AG10803 (cell line): ENCODE results near the gene NDRG4.
"Not testable (repeated sequence)": the region's sequence is repeated elsewhere in the genome, so short reads cannot be mapped to it uniquely, and the experiment has no call there.

ENCODE experiments used
- DNase-seq: peaks from one replicate; pipeline ENCODE4 v3.0.0; 2010; ENCODE audit warnings: low read depth
- H3K4me3 ChIP-seq: 2 replicates; pipeline ENCODE4 v1.5.1; 2011; ENCODE audit warnings: mild to moderate bottlenecking, low read length, control low read depth
- TF ChIP-seq, protein P1 (sequence below): conservative IDR thresholded peaks from 2 replicates; pipeline ENCODE4 v1.5.1; 2011; ENCODE audit warnings: mild to moderate bottlenecking, low read length, control low read depth, inconsistent platforms

Gene NDRG4

DNA sequence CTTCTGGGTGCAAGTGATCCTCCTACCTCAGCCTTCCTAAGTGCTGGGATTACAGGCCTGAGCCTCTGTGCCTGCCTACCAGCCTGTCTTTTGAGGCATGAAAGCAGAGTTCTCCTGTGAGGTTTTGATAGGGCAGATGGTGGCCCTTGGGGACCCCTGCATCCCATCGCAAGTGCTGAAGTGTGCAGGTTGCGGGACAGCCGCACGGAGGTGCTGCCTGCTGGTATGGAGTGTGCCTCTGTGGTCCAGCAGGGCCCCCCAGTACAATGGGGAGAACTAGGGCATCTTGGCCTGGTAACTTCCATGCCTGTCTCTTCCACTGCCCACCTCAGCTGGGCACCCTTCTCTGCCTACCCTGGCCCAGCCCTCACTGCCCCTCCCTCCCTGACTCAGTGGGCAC, 9.9 kb upstream of the NDRG4 start:
- DNase-seq: no peak
- no peak overlapping the region for H3K4me3 ChIP-seq
- TF ChIP-seq, protein P1, sequence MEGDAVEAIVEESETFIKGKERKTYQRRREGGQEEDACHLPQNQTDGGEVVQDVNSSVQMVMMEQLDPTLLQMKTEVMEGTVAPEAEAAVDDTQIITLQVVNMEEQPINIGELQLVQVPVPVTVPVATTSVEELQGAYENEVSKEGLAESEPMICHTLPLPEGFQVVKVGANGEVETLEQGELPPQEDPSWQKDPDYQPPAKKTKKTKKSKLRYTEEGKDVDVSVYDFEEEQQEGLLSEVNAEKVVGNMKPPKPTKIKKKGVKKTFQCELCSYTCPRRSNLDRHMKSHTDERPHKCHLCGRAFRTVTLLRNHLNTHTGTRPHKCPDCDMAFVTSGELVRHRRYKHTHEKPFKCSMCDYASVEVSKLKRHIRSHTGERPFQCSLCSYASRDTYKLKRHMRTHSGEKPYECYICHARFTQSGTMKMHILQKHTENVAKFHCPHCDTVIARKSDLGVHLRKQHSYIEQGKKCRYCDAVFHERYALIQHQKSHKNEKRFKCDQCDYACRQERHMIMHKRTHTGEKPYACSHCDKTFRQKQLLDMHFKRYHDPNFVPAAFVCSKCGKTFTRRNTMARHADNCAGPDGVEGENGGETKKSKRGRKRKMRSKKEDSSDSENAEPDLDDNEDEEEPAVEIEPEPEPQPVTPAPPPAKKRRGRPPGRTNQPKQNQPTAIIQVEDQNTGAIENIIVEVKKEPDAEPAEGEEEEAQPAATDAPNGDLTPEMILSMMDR: no peak

DNA sequence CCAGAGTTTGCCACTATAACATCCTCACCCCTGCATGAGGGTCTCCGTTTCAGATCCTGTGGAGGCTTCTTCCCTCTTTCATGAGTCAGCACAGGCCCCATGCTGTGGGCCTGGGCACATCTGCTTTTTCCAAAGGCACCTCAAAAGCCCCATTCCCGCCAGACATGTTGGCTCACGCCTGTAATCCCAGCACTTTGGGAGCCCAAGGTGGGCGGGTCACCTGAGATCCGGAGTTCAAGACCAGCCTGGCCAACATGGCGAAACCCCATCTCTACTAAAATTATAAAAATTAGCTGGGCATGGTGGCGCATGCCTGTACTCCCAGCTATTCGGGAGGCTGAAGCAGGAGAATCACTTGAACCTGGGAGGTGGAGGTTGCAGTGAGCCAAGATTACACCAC, 9.4 kb upstream of the NDRG4 start:
- not testable (repeated sequence) for H3K4me3 ChIP-seq, DNase-seq

DNA sequence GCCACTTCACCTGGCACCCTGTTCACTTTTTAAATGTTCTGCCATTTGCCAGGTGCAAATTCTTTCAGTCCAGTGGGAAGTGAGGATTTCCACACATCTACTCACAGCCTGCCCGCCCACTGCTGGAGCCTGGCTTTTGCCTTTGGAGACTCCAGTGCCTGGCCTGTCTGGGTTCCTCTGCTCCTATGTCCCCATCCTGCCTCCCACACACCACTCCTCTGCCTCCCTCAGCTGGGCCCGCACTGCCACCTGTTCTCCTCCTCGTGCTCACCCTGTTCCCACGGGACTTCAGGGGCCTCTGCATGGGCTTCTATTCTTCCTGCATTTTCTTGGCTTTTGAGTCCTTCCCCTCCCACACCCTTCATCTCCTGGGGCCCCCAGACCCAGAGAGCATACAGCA, 7.9 kb upstream of the NDRG4 start:
- H3K4me3 ChIP-seq: no peak overlapping the region
- no peak for DNase-seq
- TF ChIP-seq, protein P1: no peak

DNA sequence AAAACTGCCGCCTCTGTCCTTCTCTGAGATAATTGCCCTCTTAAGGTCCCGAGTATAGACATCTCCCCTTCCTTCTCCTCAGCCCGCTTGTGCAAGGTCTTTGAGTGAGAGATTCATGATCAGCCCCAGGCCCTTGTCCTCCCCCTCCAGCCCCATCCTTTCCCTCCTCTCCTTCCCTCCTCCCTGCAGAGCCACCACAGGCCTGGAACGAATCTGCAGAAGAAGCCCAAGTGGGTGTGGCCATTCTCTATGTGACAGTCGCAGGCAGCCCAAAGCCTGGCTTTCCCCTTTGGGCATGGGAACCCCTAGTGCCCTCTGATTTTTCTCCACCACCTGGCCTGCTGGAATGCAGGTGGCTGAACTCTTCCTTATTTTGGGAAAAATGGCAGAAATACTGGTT, 7.2 kb upstream of the NDRG4 start:
- no peak overlapping the region for H3K4me3 ChIP-seq
- TF ChIP-seq, protein P1: no peak
- no peak for DNase-seq

DNA sequence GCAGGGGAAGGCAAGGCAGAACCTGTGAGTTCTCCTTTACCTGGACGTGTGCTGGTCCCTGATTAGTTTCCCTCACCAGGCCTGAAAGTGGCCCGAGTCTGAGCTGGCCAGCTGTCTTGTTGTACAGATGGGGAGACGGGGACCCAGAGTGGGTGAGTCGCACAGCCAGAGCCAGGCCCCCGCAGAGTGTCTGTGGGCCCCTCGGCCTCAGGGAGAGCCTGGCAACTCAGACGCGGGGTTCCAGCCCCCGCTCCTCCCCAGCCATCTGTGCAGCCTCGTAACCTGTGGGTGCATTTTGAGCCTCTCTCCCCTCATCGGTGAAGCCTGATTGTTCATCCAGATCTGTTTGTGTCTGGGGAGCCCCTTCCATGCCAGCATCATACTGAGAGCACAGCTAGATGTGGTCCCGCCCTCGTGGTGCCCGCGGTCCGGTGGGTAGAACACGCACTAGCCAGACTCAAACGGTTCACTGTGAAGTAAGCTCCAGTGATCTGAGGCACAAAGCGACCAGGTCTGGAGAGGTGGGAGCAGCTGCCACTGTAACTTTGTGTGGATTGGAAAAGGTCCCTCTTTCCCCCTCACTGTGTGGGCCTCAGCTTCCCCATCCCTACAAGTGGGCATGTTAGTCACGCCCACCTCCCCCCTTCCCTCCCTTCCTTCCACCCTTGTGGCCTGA, 6.0 kb upstream of the NDRG4 start:
- TF ChIP-seq, protein P1: no peak
- no peak for DNase-seq
- H3K4me3 ChIP-seq: no peak overlapping the region

DNA sequence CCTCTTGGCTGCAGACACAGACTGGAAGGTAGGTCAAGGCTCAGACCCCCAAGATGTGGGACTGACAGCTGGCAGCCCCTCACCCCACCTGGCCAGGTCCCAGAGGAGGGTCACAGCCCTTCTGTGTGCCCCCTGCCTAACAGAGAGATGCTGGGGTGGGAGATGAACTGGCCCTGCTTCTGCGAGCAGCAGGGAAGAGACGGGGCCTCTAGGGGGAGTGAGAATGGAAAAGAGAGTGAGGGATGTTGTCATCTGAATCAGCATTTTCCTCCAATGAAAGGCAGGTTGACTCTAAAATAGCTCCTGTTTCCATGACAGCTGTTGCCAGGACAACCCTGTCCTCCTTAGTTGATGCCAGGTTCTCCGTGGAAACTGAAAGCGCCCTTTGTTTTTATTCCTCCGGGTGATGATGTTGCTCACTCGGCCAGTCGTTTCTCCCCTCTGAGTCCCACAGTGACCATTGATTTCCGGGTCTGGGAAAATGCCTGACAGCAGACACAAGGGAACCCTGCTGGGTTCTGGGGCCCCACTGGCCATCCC, 4.9 kb upstream of the NDRG4 start:
- peak; percentile 89 for DNase-seq
- TF ChIP-seq, protein P1: peak; percentile 61
- H3K4me3 ChIP-seq: peak overlapping the region; percentile 22

DNA sequence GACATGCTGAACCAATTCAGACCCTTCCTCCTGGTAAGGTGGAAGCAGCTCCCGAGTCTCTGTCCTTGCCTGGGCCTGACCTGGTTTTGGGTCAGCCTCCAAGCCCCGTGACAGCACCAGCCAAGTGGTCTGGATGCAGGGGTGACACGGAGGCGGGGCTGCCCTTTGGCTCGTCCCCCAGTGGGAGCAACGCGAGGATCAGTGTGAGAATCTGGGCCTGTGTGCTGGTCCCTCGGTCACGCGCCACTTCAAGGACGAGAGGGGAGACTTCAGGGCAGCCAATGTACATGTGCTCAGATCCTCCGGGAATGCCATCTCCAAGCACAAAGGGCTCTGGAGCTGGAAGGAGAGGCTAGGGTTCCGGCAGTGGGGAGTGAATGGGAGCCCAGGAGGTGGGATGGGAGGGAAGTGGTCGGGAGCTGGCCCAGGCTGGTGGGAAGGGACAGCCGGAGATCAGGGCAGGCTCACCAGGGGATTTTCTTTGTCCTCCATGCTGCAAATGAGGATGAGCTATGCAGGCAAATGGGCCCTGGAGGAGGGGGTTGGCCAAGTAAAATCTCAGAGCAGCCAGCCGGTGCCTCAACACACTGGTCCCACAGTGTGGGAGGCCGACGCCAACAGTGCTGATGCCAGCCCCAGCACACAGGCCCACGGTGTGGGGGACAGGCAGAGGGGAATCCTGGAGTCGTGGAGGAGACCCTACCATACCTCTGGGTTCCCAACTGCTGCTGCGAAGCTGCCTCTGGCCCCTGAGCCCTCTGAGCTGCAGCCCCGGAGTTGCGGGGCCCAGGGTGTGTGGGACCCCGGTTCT, 4.2 kb upstream of the NDRG4 start:
- TF ChIP-seq, protein P1: no peak
- DNase-seq: no peak
- peak overlapping the region; percentile 22 for H3K4me3 ChIP-seq
